A549 treated with DMSO at 1 μM for 4 hours (cell line): ENCODE measurements around the gene CPXM1. TPM values are rescaled to one million over a fixed set of nuclear protein-coding genes. Genes with fewer than 3 reads are reported as not detected.

Source experiments
- total RNA-seq: library from RNA; stranded (reverse); fragments of 200-300 nt; extraction: Qiagen RNA extraction; gene quantifications from 5 replicates; pipeline ENCODE4 v1.2.3, GENCODE V29; 2022; ENCODE audit warnings: low read depth

Gene CPXM1
- total RNA-seq = not detected in 5 replicates

DNA sequence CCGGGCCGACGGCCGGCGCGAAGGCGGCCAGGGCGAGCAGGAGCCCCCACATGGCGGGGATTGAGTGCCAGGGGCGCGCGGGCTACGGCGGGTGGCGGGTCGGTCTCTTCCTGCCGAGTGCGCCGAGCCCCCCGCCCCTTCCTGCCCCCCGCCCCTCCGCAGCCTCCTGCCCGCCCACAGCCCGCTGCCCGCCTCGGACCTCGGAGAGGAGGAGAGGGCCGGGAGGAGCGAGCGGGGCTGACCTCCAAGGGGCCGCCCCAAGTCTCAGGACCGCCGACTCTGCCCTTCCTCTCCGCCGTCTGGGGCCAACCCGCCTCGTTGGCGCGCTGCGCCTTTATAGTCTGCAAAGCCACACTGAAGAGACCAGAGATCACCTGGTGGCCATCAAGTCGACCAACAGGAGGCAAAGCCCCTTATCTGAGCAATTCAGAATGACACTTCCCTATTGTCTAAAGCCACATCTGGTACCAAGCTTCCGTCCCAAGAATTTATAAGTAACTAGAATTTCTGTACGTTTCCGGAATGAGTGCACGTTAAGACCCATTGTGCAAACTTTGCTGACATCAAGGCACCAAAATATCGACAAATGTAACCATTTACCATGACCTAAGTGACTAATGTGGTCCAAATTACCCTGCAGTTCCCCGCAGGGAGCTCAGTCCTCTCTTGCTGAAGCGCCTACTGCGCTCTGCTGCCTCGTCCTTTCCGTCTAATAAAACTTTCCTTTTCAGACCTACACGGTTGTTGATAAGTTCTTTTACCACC, at the start of gene CPXM1:
CPXM1 (minus strand) TSS at position 107 of the 765 bp plus-strand sequence; CDS start at position 52, 55 bp downstream.

DNA sequence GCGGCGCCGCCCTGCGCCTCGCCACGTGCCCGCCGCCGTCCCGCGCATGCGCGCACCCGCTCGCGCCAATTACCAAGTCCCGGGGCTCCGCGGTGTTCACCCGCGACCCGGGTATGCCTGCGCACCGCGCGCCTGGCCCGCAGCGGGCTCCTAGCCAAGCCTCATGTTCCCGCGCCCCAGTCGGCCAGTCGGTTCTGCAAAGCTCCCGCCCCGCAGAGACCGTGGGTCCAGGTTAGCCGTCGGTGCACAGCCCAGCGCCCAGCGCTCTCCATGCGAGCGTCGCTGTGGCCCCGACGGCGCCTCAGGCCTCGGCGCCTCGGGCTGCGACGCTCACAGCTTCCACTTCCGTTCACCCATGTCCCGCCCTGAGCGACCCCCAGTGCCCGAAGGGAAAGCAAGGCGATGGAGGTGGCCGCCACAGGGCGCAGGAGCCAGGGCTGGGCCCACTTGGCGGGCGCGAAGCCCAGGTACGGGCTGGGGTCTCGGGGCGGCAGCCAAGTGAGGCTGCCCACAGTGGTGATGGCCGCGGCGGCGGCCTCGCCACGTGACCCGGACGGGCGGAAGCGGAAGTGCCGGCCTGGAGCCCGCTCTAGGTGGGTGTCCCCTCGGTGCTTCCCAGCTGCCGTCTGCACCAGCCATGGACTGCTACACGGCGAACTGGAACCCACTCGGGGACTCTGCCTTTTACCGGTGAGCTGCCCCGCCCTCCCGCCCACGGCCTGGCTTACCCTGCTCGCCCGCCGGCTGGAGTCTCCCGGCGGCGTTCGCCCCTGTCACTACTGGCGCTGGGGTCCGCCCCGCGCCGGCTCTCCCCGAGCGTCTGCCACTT, 39.9 kb upstream of the CPXM1 start, which contains the start of the genes PCED1A and VPS16:
PCED1A (minus strand) TSS at position 518 of the 829 bp plus-strand sequence. CDS start 743 bp downstream, outside the sequence.
VPS16 (plus strand) TSS at position 608 of the 829 bp plus-strand sequence; CDS start at position 638, 30 bp downstream.

GRCh38 chr20:2816030-2816582, 15.7 kb upstream of the CPXM1 start, which contains the start of gene TMEM239:
Gene TMEM239 (plus strand): TSS chr20:2816364. CDS start chr20:2816555, 191 bp downstream.

GRCh38 chr20:2814587-2815051, 14.2 kb upstream of the CPXM1 start, which contains the start of gene C20orf141:
Gene C20orf141 (plus strand): TSS chr20:2814987. CDS start chr20:2815185, 198 bp downstream.

Other genes with a start within 250 kb of the CPXM1 start
- 599 to 673 TPM (median 643 TPM) in 5 replicates for gene NOP56, start 148.0 kb downstream of the CPXM1 start, total RNA-seq
- gene IDH3B, start 136.4 kb downstream of the CPXM1 start, total RNA-seq = 121 to 136 TPM (median 134 TPM) in 5 replicates
- 1.8 to 3.5 TPM (median 2.6 TPM) in 5 replicates for gene EBF4, start 107.8 kb downstream of the CPXM1 start, total RNA-seq
- 0.23 to 0.62 TPM (median 0.49 TPM) in 4 of 5 replicates, not detected in the other for gene C20orf141, start 14.4 kb upstream of the CPXM1 start, total RNA-seq
- gene TMEM239, start 15.7 kb upstream of the CPXM1 start, total RNA-seq = not detected in 5 replicates
- gene PCED1A, start 40.0 kb upstream of the CPXM1 start, total RNA-seq = 20.9 to 30.2 TPM (median 28.9 TPM) in 5 replicates
- 25.5 to 35.6 TPM (median 35.2 TPM) in 5 replicates for gene VPS16, start 40.1 kb upstream of the CPXM1 start, total RNA-seq
- 31.2 to 39.3 TPM (median 38.3 TPM) in 5 replicates for gene PTPRA, start 72.9 kb upstream of the CPXM1 start, total RNA-seq
- 0.25 to 0.26 TPM in 2 of 5 replicates, not detected in the others for gene GNRH2, start 243.0 kb upstream of the CPXM1 start, total RNA-seq
- gene MRPS26, start 245.4 kb upstream of the CPXM1 start, total RNA-seq = 103 to 162 TPM (median 144 TPM) in 5 replicates